Measurements from ENCODE around the gene POLR2F. TPM values are rescaled to one million over a fixed set of nuclear protein-coding genes. Genes with fewer than 3 reads are reported as not detected.

Gene POLR2F
- total RNA-seq, 4 donors from 2014 or later, result 31.7 to 56.1 (median 46.9) TPM

GRCh38 chr22:37967637-37968451 lies 14.3 kb downstream of the POLR2F start:
- intact Hi-C loops (cut with DNase I), result loop anchor here (10.0 kb wide), 1 partner anchor 143 kb away; the partner anchor contains the start of gene GALR3
- DNase-seq, result no peak
- no peak overlapping the region for H3K27ac ChIP-seq
- H3K36me3 ChIP-seq, result peaks cover 21 to 68% (median 24%) of the 10 kb centered on the region in 3 donors
- TF ChIP-seq POLR2A (IDR thresholded peaks at IDR 0.05) (no peak), CTCF (IDR thresholded peaks at IDR 0.05) (no peak)
- no peak overlapping the region for H3K4me3 ChIP-seq
- whole genome bisulfite sequencing, 2 donors, result 91 to 95% methylated on average over 8 to 10 of the region's 14 CpGs
- H3K27me3 ChIP-seq, result no peaks in the 10 kb centered on the region
- H3K4me1 ChIP-seq, result peaks cover 0 to 13% (median 0%) of the 10 kb centered on the region in 3 donors
- H3K9me3 ChIP-seq, result no peaks in the 10 kb centered on the region

GRCh38 chr22:37968452-37969251 lies 15.2 kb downstream of the POLR2F start:
- TF ChIP-seq CTCF (IDR thresholded peaks at IDR 0.05) (no peak), POLR2A (IDR thresholded peaks at IDR 0.05) (no peak)
- Histone ChIP-seq H3K4me1 (peaks cover 0 to 13% (median 0%) of the 10 kb centered on the region in 3 donors), H3K36me3 (peaks cover 21 to 65% (median 24%) of the 10 kb centered on the region in 3 donors), H3K9me3 (no peaks in the 10 kb centered on the region), H3K27me3 (no peaks in the 10 kb centered on the region), H3K27ac (no peak overlapping the region), H3K4me3 (no peak overlapping the region)
- 70 to 93% methylated on average over 4 of the region's 5 CpGs for WGBS, 2 donors
- intact Hi-C loops (cut with DNase I), result loop anchor here (10.0 kb wide), 1 partner anchor 144 kb away; the partner anchor contains the start of gene GALR3
- no peak for DNase-seq

- 98 to 99% methylated on average over 4 of the region's 4 CpGs for WGBS, 2 donors
- H3K4me1 ChIP-seq, result peaks cover 0 to 7% (median 0%) of the 10 kb centered on the region in 3 donors
- no peak overlapping the region for H3K27ac ChIP-seq
- no peaks in the 10 kb centered on the region for H3K9me3 ChIP-seq
- intact Hi-C loops (cut with DNase I), result no loop called here
- H3K4me3 ChIP-seq, result no peak overlapping the region
- TF ChIP-seq POLR2A (IDR thresholded peaks at IDR 0.05) (no peak), CTCF (IDR thresholded peaks at IDR 0.05) (no peak)
- H3K36me3 ChIP-seq, result peaks cover 21 to 56% (median 24%) of the 10 kb centered on the region in 3 donors
- H3K27me3 ChIP-seq, result no peaks in the 10 kb centered on the region
- DNase-seq, result no peak
Observed at GRCh38 chr22:37970864-37971263, 17.4 kb downstream of the POLR2F start.

GRCh38 chr22:37971475-37972434 lies 18.3 kb downstream of the POLR2F start:
- no peak for TF ChIP-seq CTCF (IDR thresholded peaks at IDR 0.05)
- no peak for TF ChIP-seq POLR2A (IDR thresholded peaks at IDR 0.05)
- Histone ChIP-seq H3K36me3 (peaks cover 17 to 55% (median 21%) of the 10 kb centered on the region in 3 donors), H3K9me3 (no peaks in the 10 kb centered on the region), H3K27me3 (no peaks in the 10 kb centered on the region), H3K27ac (no peak overlapping the region), H3K4me1 (peaks cover 0 to 7% (median 0%) of the 10 kb centered on the region in 3 donors), H3K4me3 (no peak overlapping the region)
- intact Hi-C loops (cut with DNase I), result no loop called here
- 70 to 91% methylated on average over 3 to 6 of the region's 7 CpGs for WGBS, 2 donors
- DNase-seq, result no peak

Measured in esophagus squamous epithelium (tissue), 5 donors.